SK-N-MC (cell line): Measurements from ENCODE around the gene TMEM98.

Experiments used
- EZH2 ChIP-seq: fragments of 200-600 bp; sonication (generic); IDR thresholded peaks from one replicate; pipeline ENCODE4 v1.6.1; 2017; ENCODE audit warnings: antibody characterized with exemption
- FOXP2 ChIP-seq: optimal IDR thresholded peaks from 2 replicates; pipeline ENCODE3; 2011; ENCODE audit warnings: mild to moderate bottlenecking, moderate library complexity; ENCODE audit not compliant: insufficient read depth; ENCODE audit errors: extremely low read length, control extremely low read depth
- POLR2AphosphoS5 ChIP-seq: IDR thresholded peaks from 2 replicates; pipeline ENCODE4 v1.6.1; 2012; ENCODE audit warnings: mild to moderate bottlenecking, low read depth, low read length, borderline replicate concordance

DNA sequence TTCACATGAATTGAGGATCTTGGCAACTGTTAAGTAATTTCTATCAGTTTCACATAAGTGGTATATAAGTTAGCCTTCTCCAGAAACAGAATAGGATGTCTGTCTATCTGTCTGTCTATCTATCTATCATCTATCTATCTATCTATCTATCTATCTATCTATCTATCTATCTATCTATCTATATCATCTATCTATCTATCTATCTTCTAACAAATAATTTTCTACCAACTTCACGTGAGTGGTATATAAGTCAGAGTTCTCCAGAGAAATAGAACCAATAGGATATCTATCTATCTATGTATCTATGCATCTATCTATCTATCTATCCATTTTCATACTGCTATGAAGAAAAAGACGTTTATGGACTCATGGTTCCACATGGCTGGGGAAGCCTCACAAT lies 52.3 kb downstream of the TMEM98 start:
- TF ChIP-seq POLR2AphosphoS5 = no peak
- no peak for TF ChIP-seq EZH2
- TF ChIP-seq FOXP2 = no peak
